Right lobe of liver (tissue), 6 donors: ENCODE measurements around the gene RNF121. TPM values are rescaled to one million over a fixed set of nuclear protein-coding genes. Genes with fewer than 3 reads are reported as not detected.
A peak's percentile ranks its signal among the peaks of the same experiment; 100 is the strongest.

ENCODE experiments used
- ATAC-seq, 4 donors: fragments of 200-7000 bp; cut with Tn5 transposase; one replicate each; pipeline ENCODE4 v1.9.1; 2020; ENCODE audit warnings: mild to moderate bottlenecking in 4 of 4, moderate library complexity in 4 of 4
- DNase-seq, 3 donors: peaks; one replicate each; pipeline ENCODE4 v3.0.0-alpha.2; 2020
- H3K27ac ChIP-seq, 3 donors: fragments of 200-600 bp; one replicate each; pipeline ENCODE4 v1.8.0; 2022
- H3K27me3 ChIP-seq, 2 donors: fragments of 200-600 bp; one replicate each; pipeline ENCODE4 v1.8.0; 2022
- H3K36me3 ChIP-seq, 4 donors: fragments of 200-600 bp; sonication (generic) in 1 of 4; one replicate each; pipeline versions ENCODE4 v1.5.1 to v1.8.0; 2017 to 2022; ENCODE audit warnings: control low read depth in 1 of 4
- H3K4me1 ChIP-seq, 4 donors: fragments of 200-600 bp; sonication (generic) in 1 of 4; one replicate each; pipeline versions ENCODE4 v1.5.1 to v1.8.0; 2017 to 2022; ENCODE audit warnings: control low read depth in 1 of 4
- H3K4me3 ChIP-seq, 3 donors: fragments of 200-600 bp; one replicate each; pipeline ENCODE4 v1.8.0; 2022
- H3K9me3 ChIP-seq, 4 donors: fragments of 200-600 bp; sonication (generic) in 1 of 4; one replicate each; pipeline versions ENCODE4 v1.5.1 to v1.8.0; 2017 to 2022; ENCODE audit warnings: control low read depth in 1 of 4
- CTCF ChIP-seq, 4 donors: fragments of 200-600 bp in 3 of 4; fragments of 450-650 bp in 1 of 4; IDR thresholded peaks; one replicate each; pipeline versions ENCODE4 v1.5.1 to v1.8.0; 2016 to 2022; ENCODE audit warnings: antibody characterized with exemption in 4 of 4, mild to moderate bottlenecking in 2 of 4
- POLR2A ChIP-seq: fragments of 450-650 bp; IDR thresholded peaks from one replicate; pipeline ENCODE4 v1.6.1; 2017; ENCODE audit warnings: antibody characterized with exemption, mild to moderate bottlenecking
- WGBS: methylation state at CpG from one replicate; pipeline ENCODE4 v1.1.6; 2018; ENCODE audit warnings: low coverage, low lambda C conversion rate; ENCODE audit not compliant: insufficient coverage; ENCODE audit errors: missing lambda C conversion rate; 5-methylcytosine and 5-hydroxymethylcytosine counted together
- intact Hi-C, 2 donors: fragments of 100-400 bp; cut with DNase I; formaldehyde crosslinking; loops; one replicate each; pipeline versions ENCODE4 v1.11.2 to v1.14.1; 2022
- total RNA-seq, 6 experiments: library from RNA; depleted of rRNA in 2 of 6; stranded (reverse); fragments of >200 nt in 2 of 6; fragmentation: NEBNext Ultra II Directional in 3 of 6; extraction: Animal tissue kit (Norgen Biotek cat#: 25700) in 3 of 6; gene quantifications; one replicate each; pipeline versions ENCODE4 v1.1.0 to v1.2.4, GENCODE V29; 2016 to 2023
- donor health status: DM: no; HTN: yes; CAD: no.
- donor health status: DM: no; HTN: no; CAD: no.
- donor health status: DM: no; HTN: no; CAD: no.
- donor health status: DM: no; HTN: yes; CAD: no.
- donor health status: DM: no; HTN: yes; CAD: no.

Gene RNF121
- total RNA-seq, 6 experiments from 2014 or later: 14.8 to 23.7 (median 18.9) TPM

- H3K4me3 ChIP-seq: peak overlapping the region; percentile 20 to 33 (median 28)
- peak in 1 of 3 donors; percentile 58 for DNase-seq
- H3K27ac ChIP-seq: peak overlapping the region; percentile 36 to 76 (median 62)
- peaks cover 0 to 16% (median 0%) of the 10 kb centered on the region in 4 donors for H3K4me1 ChIP-seq
- 0% methylated on average over 2 of the region's 2 CpGs for WGBS
- no peaks in the 10 kb centered on the region for H3K27me3 ChIP-seq
- no peaks in the 10 kb centered on the region for H3K9me3 ChIP-seq
- intact Hi-C loops: no loop called here
- ATAC-seq: peak; percentile 53 to 80 (median 63)
- TF ChIP-seq POLR2A (no peak), CTCF (IDR thresholded peaks at IDR 0.05) (no peak)
- H3K36me3 ChIP-seq: peaks cover 0 to 26% (median 5%) of the 10 kb centered on the region in 4 donors
These were observed 70.5 kb downstream of the RNF121 start for GRCh38 chr11:71999362-71999761.

- peaks cover 0 to 16% (median 0%) of the 10 kb centered on the region in 4 donors for H3K4me1 ChIP-seq
- H3K4me3 ChIP-seq: peak overlapping the region in 1 of 3 donors; percentile 33
- no peaks in the 10 kb centered on the region for H3K9me3 ChIP-seq
- H3K36me3 ChIP-seq: peaks cover 0 to 30% (median 8%) of the 10 kb centered on the region in 4 donors
- 49% methylated on average over 3 of the region's 8 CpGs for WGBS
- H3K27me3 ChIP-seq: no peaks in the 10 kb centered on the region
- DNase-seq: no peak
- peak in 2 of 4 donors; percentile 4 to 8 for ATAC-seq
- TF ChIP-seq POLR2A (no peak), CTCF (IDR thresholded peaks at IDR 0.05) (no peak)
- peak overlapping the region; percentile 36 to 76 (median 62) for H3K27ac ChIP-seq
- intact Hi-C loops: no loop called here
These were observed 71.0 kb downstream of the RNF121 start for GRCh38 chr11:71999798-72000197.

GRCh38 chr11:72000202-72000867 lies 71.5 kb downstream of the RNF121 start:
- 59% methylated on average over 3 of the region's 10 CpGs for WGBS
- DNase-seq (no peak), ATAC-seq (no peak)
- peak overlapping the region in 1 of 3 donors; percentile 33 for H3K4me3 ChIP-seq
- peaks cover 0 to 16% (median 0%) of the 10 kb centered on the region in 4 donors for H3K4me1 ChIP-seq
- TF ChIP-seq CTCF (IDR thresholded peaks at IDR 0.05) (no peak), POLR2A (no peak)
- H3K27me3 ChIP-seq: no peaks in the 10 kb centered on the region
- intact Hi-C loops: no loop called here
- no peaks in the 10 kb centered on the region for H3K9me3 ChIP-seq
- H3K27ac ChIP-seq: peak overlapping the region in 1 of 3 donors; percentile 76
- peaks cover 2 to 35% (median 13%) of the 10 kb centered on the region in 4 donors for H3K36me3 ChIP-seq

GRCh38 chr11:72001285-72001684 lies 72.4 kb downstream of the RNF121 start:
- no peak overlapping the region for H3K27ac ChIP-seq
- intact Hi-C loops: no loop called here
- H3K4me1 ChIP-seq: peaks cover 0 to 16% (median 0%) of the 10 kb centered on the region in 4 donors
- ATAC-seq: no peak
- no peaks in the 10 kb centered on the region for H3K27me3 ChIP-seq
- no peak overlapping the region for H3K4me3 ChIP-seq
- TF ChIP-seq POLR2A (no peak), CTCF (IDR thresholded peaks at IDR 0.05) (no peak)
- DNase-seq: no peak
- H3K9me3 ChIP-seq: no peaks in the 10 kb centered on the region
- 100% methylated on average over 1 of the region's 11 CpGs for WGBS
- H3K36me3 ChIP-seq: peaks cover 8 to 45% (median 19%) of the 10 kb centered on the region in 4 donors
